Activated gamma-delta T cell treated with Interleukin-2 at 50 U/mL for 16 hours (primary cell): ENCODE data around the gene SERBP1.
"Not testable (repeated sequence)": the region's sequence is repeated elsewhere in the genome, so short reads cannot be mapped to it uniquely, and the experiment has no call there.

Experiments
- DNase-seq: peaks from one replicate; pipeline ENCODE4 v3.0.0-alpha.2; 2020

Gene SERBP1

GRCh38 chr1:67404212-67404620 lies 26.0 kb downstream of the SERBP1 start:
- DNase-seq = no peak

GRCh38 chr1:67401443-67401842 lies 28.8 kb downstream of the SERBP1 start:
- DNase-seq = no peak

GRCh38 chr1:67400029-67400786 lies 30.0 kb downstream of the SERBP1 start:
- not testable (repeated sequence) for DNase-seq

GRCh38 chr1:67399199-67399993 lies 30.8 kb downstream of the SERBP1 start:
- no peak for DNase-seq

- no peak for DNase-seq
Measured at GRCh38 chr1:67394548-67394947, 35.7 kb downstream of the SERBP1 start.

GRCh38 chr1:67393737-67394136 lies 36.5 kb downstream of the SERBP1 start:
- DNase-seq = no peak

GRCh38 chr1:67393240-67393639 lies 37.0 kb downstream of the SERBP1 start:
- no peak for DNase-seq

GRCh38 chr1:67390041-67390887 lies 39.9 kb downstream of the SERBP1 start:
- DNase-seq = no peak

GRCh38 chr1:67383999-67384638 lies 46.1 kb downstream of the SERBP1 start:
- no peak for DNase-seq

GRCh38 chr1:67382292-67382691 lies 47.9 kb downstream of the SERBP1 start:
- no peak for DNase-seq

GRCh38 chr1:67381154-67381553 lies 49.0 kb downstream of the SERBP1 start:
- no peak for DNase-seq

GRCh38 chr1:67377253-67377652 lies 52.9 kb downstream of the SERBP1 start:
- DNase-seq = no peak

- no peak for DNase-seq
Measured at GRCh38 chr1:67376381-67376780, 53.8 kb downstream of the SERBP1 start.

GRCh38 chr1:67372898-67373297 lies 57.3 kb downstream of the SERBP1 start:
- DNase-seq = no peak

GRCh38 chr1:67372136-67372535 lies 58.1 kb downstream of the SERBP1 start:
- DNase-seq = no peak

- no peak for DNase-seq
Measured at GRCh38 chr1:67371681-67372080, 58.5 kb downstream of the SERBP1 start.

- no peak for DNase-seq
Measured at GRCh38 chr1:67371043-67371442, 59.2 kb downstream of the SERBP1 start.

- DNase-seq = no peak
Measured at GRCh38 chr1:67368046-67368514, 62.1 kb downstream of the SERBP1 start.

- DNase-seq = no peak
Measured at GRCh38 chr1:67367370-67368045, 62.7 kb downstream of the SERBP1 start.

- no peak for DNase-seq
Measured at GRCh38 chr1:67361641-67362040, 68.6 kb downstream of the SERBP1 start.

GRCh38 chr1:67359592-67359991 lies 70.6 kb downstream of the SERBP1 start:
- no peak for DNase-seq
